ENCODE results near the gene DZIP3.
A peak's percentile ranks its signal among the peaks of the same experiment; 100 is the strongest.

Gene DZIP3

GRCh38 chr3:108589081-108589997 lies at the start of gene DZIP3, which contains the start of gene CIP2A:
TSS of gene DZIP3 (plus strand) at chr3:108589722. CDS start at chr3:108605407, 15,685 bp downstream.
TSS of gene CIP2A (minus strand) at chr3:108589438. CDS start at chr3:108589375, 63 bp downstream.
- no peak for TF ChIP-seq JUND (IDR thresholded peaks at IDR 0.05; ENCODE audit: low read depth)
- in situ Hi-C loops (cut with HindIII; ENCODE audit: low pct_unique_long_range_greater_than_20kb, low sequenced_read_pairs), result no loop called here
- peak; percentile 47 to 94 for DNase-seq (ENCODE audit: low read depth in 1 of 2, low spot score in 1 of 2)

- in situ Hi-C loops (cut with HindIII; ENCODE audit: low pct_unique_long_range_greater_than_20kb, low sequenced_read_pairs), result no loop called here
- no peak for DNase-seq (ENCODE audit: low read depth in 1 of 2, low spot score in 1 of 2)
- TF ChIP-seq JUND (IDR thresholded peaks at IDR 0.05; ENCODE audit: low read depth), result no peak
Measured at GRCh38 chr3:108546247-108546646, 43.3 kb upstream of the DZIP3 start.

GRCh38 chr3:108546692-108547091 lies 42.8 kb upstream of the DZIP3 start:
- no peak for TF ChIP-seq JUND (IDR thresholded peaks at IDR 0.05; ENCODE audit: low read depth)
- in situ Hi-C loops (cut with HindIII; ENCODE audit: low pct_unique_long_range_greater_than_20kb, low sequenced_read_pairs), result no loop called here
- no peak for DNase-seq (ENCODE audit: low read depth in 1 of 2, low spot score in 1 of 2)

- no peak for DNase-seq (ENCODE audit: low read depth in 1 of 2, low spot score in 1 of 2)
- no peak for TF ChIP-seq JUND (IDR thresholded peaks at IDR 0.05; ENCODE audit: low read depth)
- in situ Hi-C loops (cut with HindIII; ENCODE audit: low pct_unique_long_range_greater_than_20kb, low sequenced_read_pairs), result no loop called here
Measured at GRCh38 chr3:108548304-108548703, 41.2 kb upstream of the DZIP3 start.

GRCh38 chr3:108548886-108549285 lies 40.6 kb upstream of the DZIP3 start:
- in situ Hi-C loops (cut with HindIII; ENCODE audit: low pct_unique_long_range_greater_than_20kb, low sequenced_read_pairs), result no loop called here
- DNase-seq (ENCODE audit: low read depth in 1 of 2, low spot score in 1 of 2), result no peak
- no peak for TF ChIP-seq JUND (IDR thresholded peaks at IDR 0.05; ENCODE audit: low read depth)

GRCh38 chr3:108552267-108553159 lies 37.0 kb upstream of the DZIP3 start:
- peak; percentile 10 to 61 for DNase-seq (ENCODE audit: low read depth in 1 of 2, low spot score in 1 of 2)
- TF ChIP-seq JUND (IDR thresholded peaks at IDR 0.05; ENCODE audit: low read depth), result no peak
- in situ Hi-C loops (cut with HindIII; ENCODE audit: low pct_unique_long_range_greater_than_20kb, low sequenced_read_pairs), result no loop called here

- no peak for DNase-seq (ENCODE audit: low read depth in 1 of 2, low spot score in 1 of 2)
- in situ Hi-C loops (cut with HindIII; ENCODE audit: low pct_unique_long_range_greater_than_20kb, low sequenced_read_pairs), result no loop called here
- TF ChIP-seq JUND (IDR thresholded peaks at IDR 0.05; ENCODE audit: low read depth), result no peak
Measured at GRCh38 chr3:108554229-108554628, 35.3 kb upstream of the DZIP3 start.

- no peak for DNase-seq (ENCODE audit: low read depth in 1 of 2, low spot score in 1 of 2)
- no peak for TF ChIP-seq JUND (IDR thresholded peaks at IDR 0.05; ENCODE audit: low read depth)
- in situ Hi-C loops (cut with HindIII; ENCODE audit: low pct_unique_long_range_greater_than_20kb, low sequenced_read_pairs), result no loop called here
Measured at GRCh38 chr3:108554913-108555571, 34.5 kb upstream of the DZIP3 start.

GRCh38 chr3:108555966-108556581 lies 33.4 kb upstream of the DZIP3 start:
- TF ChIP-seq JUND (IDR thresholded peaks at IDR 0.05; ENCODE audit: low read depth), result no peak
- no peak for DNase-seq (ENCODE audit: low read depth in 1 of 2, low spot score in 1 of 2)
- in situ Hi-C loops (cut with HindIII; ENCODE audit: low pct_unique_long_range_greater_than_20kb, low sequenced_read_pairs), result no loop called here

GRCh38 chr3:108562565-108562964 lies 27.0 kb upstream of the DZIP3 start:
- DNase-seq (ENCODE audit: low read depth in 1 of 2, low spot score in 1 of 2), result no peak
- in situ Hi-C loops (cut with HindIII; ENCODE audit: low pct_unique_long_range_greater_than_20kb, low sequenced_read_pairs), result no loop called here
- TF ChIP-seq JUND (IDR thresholded peaks at IDR 0.05; ENCODE audit: low read depth), result no peak

- no peak for TF ChIP-seq JUND (IDR thresholded peaks at IDR 0.05; ENCODE audit: low read depth)
- no peak for DNase-seq (ENCODE audit: low read depth in 1 of 2, low spot score in 1 of 2)
- in situ Hi-C loops (cut with HindIII; ENCODE audit: low pct_unique_long_range_greater_than_20kb, low sequenced_read_pairs), result no loop called here
Measured at GRCh38 chr3:108564564-108564963, 25.0 kb upstream of the DZIP3 start.

- no peak for TF ChIP-seq JUND (IDR thresholded peaks at IDR 0.05; ENCODE audit: low read depth)
- in situ Hi-C loops (cut with HindIII; ENCODE audit: low pct_unique_long_range_greater_than_20kb, low sequenced_read_pairs), result no loop called here
- no peak for DNase-seq (ENCODE audit: low read depth in 1 of 2, low spot score in 1 of 2)
Measured at GRCh38 chr3:108565506-108565905, 24.0 kb upstream of the DZIP3 start.

Data from T47D (cell line).